HEK293 (cell line): ENCODE results near the gene KRT78.

Experiments used
- GFI1B ChIP-seq: fragments of 450-650 bp; formaldehyde crosslinking; IDR thresholded peaks from 2 replicates; pipeline ENCODE4 v1.5.1; 2016; ENCODE audit warnings: missing biosample characterization, missing genetic modification characterization
- MYNN ChIP-seq: fragments of 450-650 bp; formaldehyde crosslinking; IDR thresholded peaks from 2 replicates; pipeline ENCODE4 v1.5.1; 2016; ENCODE audit warnings: missing biosample characterization, missing genetic modification characterization, borderline replicate concordance
- ZNF140 ChIP-seq: fragments of 450-650 bp; formaldehyde crosslinking; IDR thresholded peaks from 2 replicates; pipeline ENCODE4 v1.5.1; 2016; ENCODE audit warnings: missing biosample characterization, missing genetic modification characterization
- ZNF155 ChIP-seq: fragments of 450-650 bp; formaldehyde crosslinking; IDR thresholded peaks from 2 replicates; pipeline ENCODE4 v1.5.1; 2016; ENCODE audit warnings: missing biosample characterization, missing genetic modification characterization
- ZNF529 ChIP-seq: fragments of 450-650 bp; formaldehyde crosslinking; IDR thresholded peaks from 2 replicates; pipeline ENCODE4 v1.5.1; 2017; ENCODE audit warnings: missing genetic modification characterization, missing biosample characterization; ENCODE audit not compliant: insufficient replicate concordance
- ZNF544 ChIP-seq: fragments of 450-650 bp; formaldehyde crosslinking; IDR thresholded peaks from 2 replicates; pipeline ENCODE4 v1.5.0; 2017; ENCODE audit warnings: missing biosample characterization, missing genetic modification characterization
- TF ChIP-seq, protein P1 (sequence below): fragments of 450-650 bp; formaldehyde crosslinking; IDR thresholded peaks from 2 replicates; pipeline ENCODE4 v1.5.1; 2016; ENCODE audit warnings: missing biosample characterization, missing genetic modification characterization
- TF ChIP-seq, protein P2 (sequence below): fragments of 450-650 bp; formaldehyde crosslinking; IDR thresholded peaks from 2 replicates; pipeline ENCODE4 v1.5.1; 2017; ENCODE audit warnings: missing biosample characterization, missing genetic modification characterization
- TF ChIP-seq, protein P3 (sequence below): fragments of 450-650 bp; formaldehyde crosslinking; IDR thresholded peaks from 2 replicates; pipeline ENCODE4 v1.5.1; 2017; ENCODE audit warnings: missing biosample characterization, missing genetic modification characterization
- TF ChIP-seq, protein P4 (sequence below): fragments of 450-650 bp; formaldehyde crosslinking; IDR thresholded peaks from 2 replicates; pipeline ENCODE4 v1.5.1; 2017; ENCODE audit warnings: missing biosample characterization, missing genetic modification characterization

DNA sequence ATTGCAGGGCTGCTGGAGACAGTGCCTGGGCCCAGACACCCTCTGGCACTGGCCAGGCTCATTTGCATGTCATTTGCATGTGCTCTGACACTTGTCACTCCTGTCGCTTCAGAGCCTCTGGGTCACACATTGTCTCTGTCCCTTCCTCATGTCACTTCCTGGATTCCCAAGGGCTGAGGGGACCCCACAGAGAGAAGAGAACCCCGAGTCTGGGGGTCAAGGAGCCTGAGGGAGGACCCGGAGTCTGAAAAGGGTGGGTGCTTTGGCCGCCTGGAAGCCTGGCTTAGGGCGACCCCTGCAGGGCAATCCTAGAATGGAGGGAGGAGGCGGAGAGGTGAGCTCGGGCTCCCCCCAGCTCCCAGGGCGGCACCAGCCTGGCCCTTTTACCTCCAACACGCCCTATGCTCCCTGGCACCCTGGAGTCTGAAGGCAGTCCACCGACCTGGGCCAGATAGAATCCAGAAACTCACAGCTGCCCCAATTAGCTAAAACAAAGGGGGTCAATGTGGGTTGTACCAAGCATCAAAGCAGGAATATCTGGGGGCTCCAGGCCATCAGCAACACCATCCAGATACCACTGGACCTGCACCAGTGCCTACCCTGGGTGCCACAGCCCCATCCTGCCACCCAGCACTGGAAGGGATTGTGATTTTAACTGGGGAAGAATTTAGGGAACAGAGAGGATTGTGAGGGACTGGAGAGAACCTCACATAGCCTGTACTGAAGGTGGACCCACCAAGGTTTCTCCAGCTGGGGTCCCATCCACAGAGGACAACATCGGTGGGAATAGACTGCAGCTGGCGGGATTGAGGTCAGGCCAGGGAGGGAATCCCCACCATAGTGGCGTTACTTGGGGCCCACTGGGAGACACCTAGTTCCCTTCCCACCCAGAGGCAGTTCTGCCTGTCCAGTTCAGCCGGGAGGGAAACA lies 21.8 kb upstream of the KRT78 start:
- TF ChIP-seq, protein P1, sequence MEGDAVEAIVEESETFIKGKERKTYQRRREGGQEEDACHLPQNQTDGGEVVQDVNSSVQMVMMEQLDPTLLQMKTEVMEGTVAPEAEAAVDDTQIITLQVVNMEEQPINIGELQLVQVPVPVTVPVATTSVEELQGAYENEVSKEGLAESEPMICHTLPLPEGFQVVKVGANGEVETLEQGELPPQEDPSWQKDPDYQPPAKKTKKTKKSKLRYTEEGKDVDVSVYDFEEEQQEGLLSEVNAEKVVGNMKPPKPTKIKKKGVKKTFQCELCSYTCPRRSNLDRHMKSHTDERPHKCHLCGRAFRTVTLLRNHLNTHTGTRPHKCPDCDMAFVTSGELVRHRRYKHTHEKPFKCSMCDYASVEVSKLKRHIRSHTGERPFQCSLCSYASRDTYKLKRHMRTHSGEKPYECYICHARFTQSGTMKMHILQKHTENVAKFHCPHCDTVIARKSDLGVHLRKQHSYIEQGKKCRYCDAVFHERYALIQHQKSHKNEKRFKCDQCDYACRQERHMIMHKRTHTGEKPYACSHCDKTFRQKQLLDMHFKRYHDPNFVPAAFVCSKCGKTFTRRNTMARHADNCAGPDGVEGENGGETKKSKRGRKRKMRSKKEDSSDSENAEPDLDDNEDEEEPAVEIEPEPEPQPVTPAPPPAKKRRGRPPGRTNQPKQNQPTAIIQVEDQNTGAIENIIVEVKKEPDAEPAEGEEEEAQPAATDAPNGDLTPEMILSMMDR (tag by site-specific recombination), result peak; percentile 84
- TF ChIP-seq, protein P2, sequence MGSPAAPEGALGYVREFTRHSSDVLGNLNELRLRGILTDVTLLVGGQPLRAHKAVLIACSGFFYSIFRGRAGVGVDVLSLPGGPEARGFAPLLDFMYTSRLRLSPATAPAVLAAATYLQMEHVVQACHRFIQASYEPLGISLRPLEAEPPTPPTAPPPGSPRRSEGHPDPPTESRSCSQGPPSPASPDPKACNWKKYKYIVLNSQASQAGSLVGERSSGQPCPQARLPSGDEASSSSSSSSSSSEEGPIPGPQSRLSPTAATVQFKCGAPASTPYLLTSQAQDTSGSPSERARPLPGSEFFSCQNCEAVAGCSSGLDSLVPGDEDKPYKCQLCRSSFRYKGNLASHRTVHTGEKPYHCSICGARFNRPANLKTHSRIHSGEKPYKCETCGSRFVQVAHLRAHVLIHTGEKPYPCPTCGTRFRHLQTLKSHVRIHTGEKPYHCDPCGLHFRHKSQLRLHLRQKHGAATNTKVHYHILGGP (tag by site-specific recombination), result no peak
- TF ChIP-seq GFI1B, result no peak
- no peak for TF ChIP-seq ZNF529
- TF ChIP-seq ZNF140 (tag by site-specific recombination), result no peak
- TF ChIP-seq, protein P3, sequence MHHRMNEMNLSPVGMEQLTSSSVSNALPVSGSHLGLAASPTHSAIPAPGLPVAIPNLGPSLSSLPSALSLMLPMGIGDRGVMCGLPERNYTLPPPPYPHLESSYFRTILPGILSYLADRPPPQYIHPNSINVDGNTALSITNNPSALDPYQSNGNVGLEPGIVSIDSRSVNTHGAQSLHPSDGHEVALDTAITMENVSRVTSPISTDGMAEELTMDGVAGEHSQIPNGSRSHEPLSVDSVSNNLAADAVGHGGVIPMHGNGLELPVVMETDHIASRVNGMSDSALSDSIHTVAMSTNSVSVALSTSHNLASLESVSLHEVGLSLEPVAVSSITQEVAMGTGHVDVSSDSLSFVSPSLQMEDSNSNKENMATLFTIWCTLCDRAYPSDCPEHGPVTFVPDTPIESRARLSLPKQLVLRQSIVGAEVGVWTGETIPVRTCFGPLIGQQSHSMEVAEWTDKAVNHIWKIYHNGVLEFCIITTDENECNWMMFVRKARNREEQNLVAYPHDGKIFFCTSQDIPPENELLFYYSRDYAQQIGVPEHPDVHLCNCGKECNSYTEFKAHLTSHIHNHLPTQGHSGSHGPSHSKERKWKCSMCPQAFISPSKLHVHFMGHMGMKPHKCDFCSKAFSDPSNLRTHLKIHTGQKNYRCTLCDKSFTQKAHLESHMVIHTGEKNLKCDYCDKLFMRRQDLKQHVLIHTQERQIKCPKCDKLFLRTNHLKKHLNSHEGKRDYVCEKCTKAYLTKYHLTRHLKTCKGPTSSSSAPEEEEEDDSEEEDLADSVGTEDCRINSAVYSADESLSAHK (tag by site-specific recombination), result no peak
- TF ChIP-seq, protein P4, sequence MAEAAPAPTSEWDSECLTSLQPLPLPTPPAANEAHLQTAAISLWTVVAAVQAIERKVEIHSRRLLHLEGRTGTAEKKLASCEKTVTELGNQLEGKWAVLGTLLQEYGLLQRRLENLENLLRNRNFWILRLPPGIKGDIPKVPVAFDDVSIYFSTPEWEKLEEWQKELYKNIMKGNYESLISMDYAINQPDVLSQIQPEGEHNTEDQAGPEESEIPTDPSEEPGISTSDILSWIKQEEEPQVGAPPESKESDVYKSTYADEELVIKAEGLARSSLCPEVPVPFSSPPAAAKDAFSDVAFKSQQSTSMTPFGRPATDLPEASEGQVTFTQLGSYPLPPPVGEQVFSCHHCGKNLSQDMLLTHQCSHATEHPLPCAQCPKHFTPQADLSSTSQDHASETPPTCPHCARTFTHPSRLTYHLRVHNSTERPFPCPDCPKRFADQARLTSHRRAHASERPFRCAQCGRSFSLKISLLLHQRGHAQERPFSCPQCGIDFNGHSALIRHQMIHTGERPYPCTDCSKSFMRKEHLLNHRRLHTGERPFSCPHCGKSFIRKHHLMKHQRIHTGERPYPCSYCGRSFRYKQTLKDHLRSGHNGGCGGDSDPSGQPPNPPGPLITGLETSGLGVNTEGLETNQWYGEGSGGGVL (tag by site-specific recombination), result no peak
- TF ChIP-seq MYNN, result no peak
- TF ChIP-seq ZNF155 (tag by site-specific recombination), result no peak
- no peak for TF ChIP-seq ZNF544 (tag by site-specific recombination)
